HCT116 (cell line): ENCODE measurements around the gene MTRR. TPM values are rescaled to one million over a fixed set of nuclear protein-coding genes. Genes with fewer than 3 reads are reported as not detected.

Experiments
- ATAC-seq: fragments of 200-7000 bp; cut with Tn5 transposase; 2 replicates; pipeline ENCODE4 v1.9.1; 2020; ENCODE audit warnings: mild to moderate bottlenecking, moderate library complexity
- BruUV-seq: library from RNA; stranded (reverse); fragments of 400-500 nt; replicated peaks from 2 replicates; lab custom pipeline; 2021; lab: Mats Ljungman, UMichigan
- CTCF ChIA-PET: fragments of 300-600 bp; sonication (Branson Sonifier 250); formaldehyde crosslinking; loops from one replicate; lab custom pipeline; 2021; ENCODE audit warnings: antibody characterized with exemption; lab: Charles Lee
- POLR2A ChIA-PET: fragments of 300-600, 350-600 bp; sonication (Branson Sonifier 250); formaldehyde crosslinking; loops from one replicate; lab custom pipeline; 2021; ENCODE audit warnings: antibody characterized with exemption; lab: Charles Lee
- RAD21 ChIA-PET, 2 experiments: fragments of 300-600 bp; sonication (Branson Sonifier 250); formaldehyde crosslinking; loops; one replicate each; lab custom pipeline; 2023; ENCODE audit warnings: low total read pairs in 2 of 2; ENCODE audit not compliant: uncharacterized antibody in 2 of 2, unreplicated experiment in 2 of 2, low non-redundant PET in 1 of 2; lab: Charles Lee
- DNase-seq: peaks from one replicate; pipeline ENCODE4 v3.0.0-alpha.2; 2010; ENCODE audit warnings: low read depth, low spot score
- H2AFZ ChIP-seq: fragments of 200-600 bp; shearing (Covaris generic), sonication (generic); 2 replicates; pipeline ENCODE4 v1.6.1; 2017; ENCODE audit warnings: low read depth, mixed run types, mixed read lengths, antibody characterized with exemption, low read length; ENCODE audit not compliant: poor library complexity, severe bottlenecking
- H3K27ac ChIP-seq: 2 replicates; pipeline ENCODE4 v1.5.1; 2012; ENCODE audit warnings: low read depth, low read length
- H3K27me3 ChIP-seq: fragments of 200-600 bp; sonication (generic); 2 replicates; pipeline ENCODE4 v1.6.1; 2016; ENCODE audit warnings: mixed run types, low read length, mixed read lengths; ENCODE audit not compliant: insufficient read depth
- H3K36me3 ChIP-seq, 2 experiments: fragments of 200-500 bp in 1 of 2; fragments of 200-600 bp in 1 of 2; sonication (Bioruptor generic) in 1 of 2; sonication (generic) in 1 of 2; 2 replicates each; pipeline versions ENCODE4 v1.5.1 to v1.6.1; 2014 to 2016; ENCODE audit warnings: low read length in 2 of 2, inconsistent platforms in 1 of 2, mixed read lengths in 1 of 2, mixed run types in 1 of 2; ENCODE audit not compliant: insufficient read depth in 2 of 2, control insufficient read depth in 1 of 2
- H3K4me1 ChIP-seq, 2 experiments: fragments of 200-600 bp in 1 of 2; sonication (generic) in 1 of 2; 2 replicates each; pipeline versions ENCODE4 v1.5.1 to v1.6.1; 2012 to 2017; ENCODE audit warnings: low read length in 2 of 2, inconsistent platforms in 1 of 2, mild to moderate bottlenecking in 1 of 2, mixed read lengths in 1 of 2, mixed run types in 1 of 2, moderate library complexity in 1 of 2; ENCODE audit not compliant: insufficient read depth in 2 of 2, control insufficient read depth in 1 of 2
- H3K4me2 ChIP-seq: fragments of 200-600 bp; sonication (generic); 2 replicates; pipeline ENCODE4 v1.6.1; 2017; ENCODE audit warnings: mixed run types, low read length, mixed read lengths
- H3K4me3 ChIP-seq, 2 experiments: fragments of 200-600 bp in 1 of 2; sonication (generic) in 1 of 2; replicated peaks in 1 of 2; 2 replicates each; pipeline ENCODE4 v1.5.1; 2011 to 2016; ENCODE audit warnings: low read length in 2 of 2, control low read depth in 1 of 2, low read depth in 1 of 2, mild to moderate bottlenecking in 1 of 2, mixed read lengths in 1 of 2, mixed run types in 1 of 2
- H3K79me2 ChIP-seq: fragments of 200-600 bp; sonication (generic); 2 replicates; pipeline ENCODE4 v1.6.1; 2017; ENCODE audit warnings: mild to moderate bottlenecking, mixed run types, low read length, moderate library complexity, mixed read lengths; ENCODE audit not compliant: insufficient read depth
- H3K9ac ChIP-seq: fragments of 200-600 bp; sonication (generic); 2 replicates; pipeline ENCODE4 v1.6.1; 2016; ENCODE audit warnings: low read length, mixed read lengths
- H3K9me2 ChIP-seq: fragments of 200-600 bp; sonication (generic), shearing (Covaris generic); 2 replicates; pipeline ENCODE4 v1.6.1; 2017; ENCODE audit warnings: mixed run types, mild to moderate bottlenecking, moderate library complexity; ENCODE audit not compliant: insufficient read depth
- H3K9me3 ChIP-seq, 2 experiments: fragments of 200-500 bp in 1 of 2; fragments of 200-600 bp in 1 of 2; sonication (Bioruptor generic) in 1 of 2; sonication (generic) in 1 of 2; 2 replicates each; pipeline ENCODE4 v1.6.1; 2014 to 2017; ENCODE audit warnings: low read length in 2 of 2, mixed read lengths in 2 of 2, inconsistent platforms in 1 of 2, low read depth in 1 of 2, mild to moderate bottlenecking in 1 of 2, mixed run types in 1 of 2, moderate library complexity in 1 of 2; ENCODE audit not compliant: control insufficient read depth in 1 of 2, insufficient read depth in 1 of 2
- H4K20me1 ChIP-seq: fragments of 200-600 bp; sonication (generic), shearing (Covaris generic); 2 replicates; pipeline ENCODE4 v1.6.1; 2017; ENCODE audit warnings: mixed run types, mild to moderate bottlenecking, moderate library complexity; ENCODE audit not compliant: insufficient read depth
- ELF1 ChIP-seq: IDR thresholded peaks from 2 replicates; pipeline ENCODE4 v1.6.1; 2012; ENCODE audit warnings: low read depth, borderline replicate concordance
- EZH2 ChIP-seq: fragments of 200-600 bp; sonication (generic); IDR thresholded peaks from 2 replicates; pipeline ENCODE4 v1.6.1; 2017; ENCODE audit warnings: antibody characterized with exemption, mixed run types
- EZH2phosphoT487 ChIP-seq: fragments of 200-600 bp; IDR thresholded peaks from 2 replicates; pipeline ENCODE4 v1.6.1; 2018; ENCODE audit warnings: antibody characterized with exemption, borderline replicate concordance
- FOSL1 ChIP-seq: IDR thresholded peaks from 2 replicates; pipeline ENCODE4 v1.6.1; 2012; ENCODE audit warnings: low read depth
- JUND ChIP-seq: IDR thresholded peaks from 2 replicates; pipeline ENCODE4 v1.6.1; 2012
- POLR2A ChIP-seq: IDR thresholded peaks from 2 replicates; pipeline ENCODE4 v1.7.0; 2011; ENCODE audit warnings: borderline replicate concordance; ENCODE audit not compliant: insufficient read depth, insufficient read length; ENCODE audit errors: extremely low read depth
- RAD21 ChIP-seq: IDR thresholded peaks from 2 replicates; pipeline ENCODE4 v1.6.1; 2012; ENCODE audit warnings: low read depth, mild to moderate bottlenecking
- SIN3A ChIP-seq: IDR thresholded peaks from 2 replicates; pipeline ENCODE4 v1.6.1; 2012; ENCODE audit warnings: low read depth
- SP1 ChIP-seq: IDR thresholded peaks from 2 replicates; pipeline ENCODE4 v1.6.1; 2012; ENCODE audit warnings: low read depth
- SRF ChIP-seq: IDR thresholded peaks from 2 replicates; pipeline ENCODE4 v1.6.1; 2012; ENCODE audit warnings: low read depth
- YY1 ChIP-seq: IDR thresholded peaks from 2 replicates; pipeline ENCODE4 v1.6.1; 2011; ENCODE audit warnings: low read length, low read depth, moderate library complexity, mild to moderate bottlenecking; ENCODE audit not compliant: insufficient replicate concordance; ENCODE audit errors: extremely low read depth
- ZFX ChIP-seq: fragments of 450-650 bp; IDR thresholded peaks from 2 replicates; pipeline ENCODE4 v1.6.1; 2017
- intact Hi-C: fragments of 100-400 bp; cut with micrococcal nuclease; formaldehyde crosslinking; loops from 2 replicates; pipeline ENCODE4 v1.10.0; 2022
- total RNA-seq: library from RNA; stranded (reverse); gene quantifications from one replicate; pipeline ENCODE4 v1.2.1, GENCODE V29; 2021; ENCODE audit not compliant: unreplicated experiment
- TF ChIP-seq, protein P1 (sequence below): IDR thresholded peaks from 2 replicates; pipeline ENCODE4 v1.6.1; 2012
- TF ChIP-seq, protein P2 (sequence below): IDR thresholded peaks from 2 replicates; pipeline ENCODE4 v1.6.1; 2012
- TF ChIP-seq, protein P3 (sequence below): IDR thresholded peaks from 2 replicates; pipeline ENCODE4 v1.6.1; 2012; ENCODE audit warnings: low read depth
- TF ChIP-seq, protein P4 (sequence below): IDR thresholded peaks from 2 replicates; pipeline ENCODE4 v1.6.1; 2011; ENCODE audit warnings: mild to moderate bottlenecking, low read length, moderate library complexity; ENCODE audit not compliant: insufficient replicate concordance; ENCODE audit errors: extremely low read depth
- TF ChIP-seq, protein P5 (sequence below), 3 experiments: fragments of 200-600 bp in 1 of 3; sonication (generic) in 1 of 3; IDR thresholded peaks in 2 of 3; conservative IDR thresholded peaks in 1 of 3; 2 replicates each; pipeline ENCODE4 v1.5.1; 2012 to 2017; ENCODE audit warnings: low read depth in 2 of 3, low read length in 2 of 3, antibody characterized with exemption in 1 of 3, borderline replicate concordance in 1 of 3, control low read depth in 1 of 3, mild to moderate bottlenecking in 1 of 3, mixed read lengths in 1 of 3, mixed run types in 1 of 3, moderate library complexity in 1 of 3; ENCODE audit not compliant: insufficient read depth in 1 of 3

The MTRR gene
- total RNA-seq, 1 experiment from 2014 or later: 32.5 TPM

DNA sequence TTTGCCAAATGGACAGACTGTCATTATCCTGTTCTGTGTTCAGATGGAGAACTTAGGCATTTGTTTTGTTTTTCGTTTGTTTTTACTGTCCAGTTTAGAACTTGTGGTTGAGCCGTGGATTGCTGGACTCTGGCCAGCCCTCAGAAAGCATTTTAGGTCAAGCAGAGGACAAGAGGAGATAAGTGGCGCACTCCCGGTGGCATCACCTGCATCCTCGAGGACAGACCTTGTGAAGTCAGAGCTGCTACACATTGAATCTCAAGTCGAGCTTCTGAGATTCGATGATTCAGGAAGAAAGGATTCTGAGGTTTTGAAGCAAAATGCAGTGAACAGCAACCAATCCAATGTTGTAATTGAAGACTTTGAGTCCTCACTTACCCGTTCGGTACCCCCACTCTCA, 8.9 kb downstream of the MTRR start (continued):
- TF ChIP-seq, protein P1, sequence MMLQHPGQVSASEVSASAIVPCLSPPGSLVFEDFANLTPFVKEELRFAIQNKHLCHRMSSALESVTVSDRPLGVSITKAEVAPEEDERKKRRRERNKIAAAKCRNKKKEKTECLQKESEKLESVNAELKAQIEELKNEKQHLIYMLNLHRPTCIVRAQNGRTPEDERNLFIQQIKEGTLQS: no peak
- no peak for TF ChIP-seq ZFX
- TF ChIP-seq POLR2A: no peak
- TF ChIP-seq, protein P2, sequence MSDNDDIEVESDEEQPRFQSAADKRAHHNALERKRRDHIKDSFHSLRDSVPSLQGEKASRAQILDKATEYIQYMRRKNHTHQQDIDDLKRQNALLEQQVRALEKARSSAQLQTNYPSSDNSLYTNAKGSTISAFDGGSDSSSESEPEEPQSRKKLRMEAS: no peak
- no peak for TF ChIP-seq SRF
- TF ChIP-seq ELF1: no peak
- no peak for TF ChIP-seq YY1

DNA sequence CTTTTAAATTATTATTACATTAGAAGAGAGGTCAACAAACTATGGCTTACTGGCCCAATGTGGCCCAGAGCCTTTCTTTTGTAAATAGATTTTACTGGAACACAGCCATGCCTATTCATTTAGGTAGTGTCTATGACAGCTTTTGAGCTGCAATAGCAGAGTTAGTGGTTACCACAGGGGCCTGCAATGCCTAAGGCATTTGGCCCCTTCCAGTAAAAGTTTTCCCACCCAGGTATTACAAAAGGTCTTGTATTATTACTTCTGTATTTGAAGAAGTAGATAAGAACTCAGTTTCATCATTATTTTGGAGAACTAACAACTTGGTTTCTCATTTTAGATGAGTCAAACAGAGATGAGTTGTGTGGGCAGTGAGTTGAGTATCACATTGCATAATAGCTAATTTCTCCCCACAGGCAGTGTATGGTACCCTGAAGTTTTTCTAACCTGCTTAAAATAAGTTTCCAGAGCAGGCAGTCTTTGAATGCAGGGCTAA, 9.5 kb downstream of the MTRR start:
- ChIA-PET POLR2A (no interaction called here), CTCF (no interaction called here), RAD21 (no interaction called here)
- Histone ChIP-seq H3K4me2 (no peak overlapping the region), H3K36me3 (peaks cover 36 to 84% of the 10 kb centered on the region in 2 experiments), H3K9me2 (no peaks in the 10 kb centered on the region), H3K27me3 (no peaks in the 10 kb centered on the region), H3K27ac (no peak overlapping the region), H3K4me1 (no peaks in the 10 kb centered on the region), H3K9me3 (no peaks in the 10 kb centered on the region), H4K20me1 (peaks cover 15% of the 10 kb centered on the region; the same call in 1 of the 2 replicates), H3K4me3 (no peak overlapping the region), H2AFZ (no peak overlapping the region), H3K79me2 (peaks cover 90% of the 10 kb centered on the region), H3K9ac (no peak overlapping the region)
- intact Hi-C loops: no loop called here
- no TSS peak for BruUV-seq
- ATAC-seq (no peak), DNase-seq (no peak)
- TF ChIP-seq, protein P3, sequence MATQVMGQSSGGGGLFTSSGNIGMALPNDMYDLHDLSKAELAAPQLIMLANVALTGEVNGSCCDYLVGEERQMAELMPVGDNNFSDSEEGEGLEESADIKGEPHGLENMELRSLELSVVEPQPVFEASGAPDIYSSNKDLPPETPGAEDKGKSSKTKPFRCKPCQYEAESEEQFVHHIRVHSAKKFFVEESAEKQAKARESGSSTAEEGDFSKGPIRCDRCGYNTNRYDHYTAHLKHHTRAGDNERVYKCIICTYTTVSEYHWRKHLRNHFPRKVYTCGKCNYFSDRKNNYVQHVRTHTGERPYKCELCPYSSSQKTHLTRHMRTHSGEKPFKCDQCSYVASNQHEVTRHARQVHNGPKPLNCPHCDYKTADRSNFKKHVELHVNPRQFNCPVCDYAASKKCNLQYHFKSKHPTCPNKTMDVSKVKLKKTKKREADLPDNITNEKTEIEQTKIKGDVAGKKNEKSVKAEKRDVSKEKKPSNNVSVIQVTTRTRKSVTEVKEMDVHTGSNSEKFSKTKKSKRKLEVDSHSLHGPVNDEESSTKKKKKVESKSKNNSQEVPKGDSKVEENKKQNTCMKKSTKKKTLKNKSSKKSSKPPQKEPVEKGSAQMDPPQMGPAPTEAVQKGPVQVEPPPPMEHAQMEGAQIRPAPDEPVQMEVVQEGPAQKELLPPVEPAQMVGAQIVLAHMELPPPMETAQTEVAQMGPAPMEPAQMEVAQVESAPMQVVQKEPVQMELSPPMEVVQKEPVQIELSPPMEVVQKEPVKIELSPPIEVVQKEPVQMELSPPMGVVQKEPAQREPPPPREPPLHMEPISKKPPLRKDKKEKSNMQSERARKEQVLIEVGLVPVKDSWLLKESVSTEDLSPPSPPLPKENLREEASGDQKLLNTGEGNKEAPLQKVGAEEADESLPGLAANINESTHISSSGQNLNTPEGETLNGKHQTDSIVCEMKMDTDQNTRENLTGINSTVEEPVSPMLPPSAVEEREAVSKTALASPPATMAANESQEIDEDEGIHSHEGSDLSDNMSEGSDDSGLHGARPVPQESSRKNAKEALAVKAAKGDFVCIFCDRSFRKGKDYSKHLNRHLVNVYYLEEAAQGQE: no peak
- TF ChIP-seq, protein P4, sequence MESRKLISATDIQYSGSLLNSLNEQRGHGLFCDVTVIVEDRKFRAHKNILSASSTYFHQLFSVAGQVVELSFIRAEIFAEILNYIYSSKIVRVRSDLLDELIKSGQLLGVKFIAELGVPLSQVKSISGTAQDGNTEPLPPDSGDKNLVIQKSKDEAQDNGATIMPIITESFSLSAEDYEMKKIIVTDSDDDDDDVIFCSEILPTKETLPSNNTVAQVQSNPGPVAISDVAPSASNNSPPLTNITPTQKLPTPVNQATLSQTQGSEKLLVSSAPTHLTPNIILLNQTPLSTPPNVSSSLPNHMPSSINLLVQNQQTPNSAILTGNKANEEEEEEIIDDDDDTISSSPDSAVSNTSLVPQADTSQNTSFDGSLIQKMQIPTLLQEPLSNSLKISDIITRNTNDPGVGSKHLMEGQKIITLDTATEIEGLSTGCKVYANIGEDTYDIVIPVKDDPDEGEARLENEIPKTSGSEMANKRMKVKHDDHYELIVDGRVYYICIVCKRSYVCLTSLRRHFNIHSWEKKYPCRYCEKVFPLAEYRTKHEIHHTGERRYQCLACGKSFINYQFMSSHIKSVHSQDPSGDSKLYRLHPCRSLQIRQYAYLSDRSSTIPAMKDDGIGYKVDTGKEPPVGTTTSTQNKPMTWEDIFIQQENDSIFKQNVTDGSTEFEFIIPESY: no peak
- no peak for TF ChIP-seq POLR2A
- no peak for TF ChIP-seq ZFX
- no peak for TF ChIP-seq RAD21
- TF ChIP-seq EZH2: no peak
- no peak for TF ChIP-seq FOSL1
- no peak for TF ChIP-seq SRF
- TF ChIP-seq JUND: no peak
- TF ChIP-seq, protein P1: no peak
- no peak for TF ChIP-seq SP1
- TF ChIP-seq YY1: no peak
- no peak for TF ChIP-seq SIN3A
- TF ChIP-seq EZH2phosphoT487: no peak
- no peak for TF ChIP-seq ELF1
- TF ChIP-seq, protein P5, sequence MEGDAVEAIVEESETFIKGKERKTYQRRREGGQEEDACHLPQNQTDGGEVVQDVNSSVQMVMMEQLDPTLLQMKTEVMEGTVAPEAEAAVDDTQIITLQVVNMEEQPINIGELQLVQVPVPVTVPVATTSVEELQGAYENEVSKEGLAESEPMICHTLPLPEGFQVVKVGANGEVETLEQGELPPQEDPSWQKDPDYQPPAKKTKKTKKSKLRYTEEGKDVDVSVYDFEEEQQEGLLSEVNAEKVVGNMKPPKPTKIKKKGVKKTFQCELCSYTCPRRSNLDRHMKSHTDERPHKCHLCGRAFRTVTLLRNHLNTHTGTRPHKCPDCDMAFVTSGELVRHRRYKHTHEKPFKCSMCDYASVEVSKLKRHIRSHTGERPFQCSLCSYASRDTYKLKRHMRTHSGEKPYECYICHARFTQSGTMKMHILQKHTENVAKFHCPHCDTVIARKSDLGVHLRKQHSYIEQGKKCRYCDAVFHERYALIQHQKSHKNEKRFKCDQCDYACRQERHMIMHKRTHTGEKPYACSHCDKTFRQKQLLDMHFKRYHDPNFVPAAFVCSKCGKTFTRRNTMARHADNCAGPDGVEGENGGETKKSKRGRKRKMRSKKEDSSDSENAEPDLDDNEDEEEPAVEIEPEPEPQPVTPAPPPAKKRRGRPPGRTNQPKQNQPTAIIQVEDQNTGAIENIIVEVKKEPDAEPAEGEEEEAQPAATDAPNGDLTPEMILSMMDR (IDR thresholded peaks at IDR 0.05 in 2 of 3, conservative IDR thresholded peaks at IDR 0.05 in 1 of 3; ENCODE audit: borderline replicate concordance in 1 of 3, insufficient read depth in 1 of 3, low read depth in 2 of 3, low read length in 2 of 3): no peak
